HepG2 (cell line): ENCODE results near the gene MBLAC2. TPM values are rescaled to one million over a fixed set of nuclear protein-coding genes. Genes with fewer than 3 reads are reported as not detected.

Experiments
- AHR ChIP-seq: IDR thresholded peaks from 2 replicates; pipeline ENCODE4 v1.6.1; 2018; ENCODE audit warnings: missing genetic modification reagents, missing compliant biosample characterization
- HMG20A ChIP-seq: IDR thresholded peaks from 2 replicates; pipeline ENCODE4 v1.6.1; 2016; ENCODE audit warnings: borderline replicate concordance
- JUND ChIP-seq: sonication (generic); formaldehyde crosslinking; IDR thresholded peaks from 2 replicates; pipeline ENCODE4 v1.8.0; 2022; ENCODE audit warnings: mild to moderate bottlenecking, missing genetic modification reagents
- KAT2B ChIP-seq: fragments of 150-350 bp; IDR thresholded peaks from 2 replicates; pipeline ENCODE4 v1.6.1; 2014; ENCODE audit warnings: low read depth, low read length, borderline replicate concordance
- MAFK ChIP-seq, 2 experiments: IDR thresholded peaks in 1 of 2; conservative IDR thresholded peaks in 1 of 2; 2 replicates each; pipeline ENCODE4 v1.6.1; 2011; ENCODE audit warnings: improper control_type of control experiment in 2 of 2, low read length in 2 of 2
- MTA3 ChIP-seq: sonication (generic); formaldehyde crosslinking; IDR thresholded peaks from 2 replicates; pipeline ENCODE4 v1.4.0; 2020; ENCODE audit warnings: missing genetic modification reagents
- NCOA2 ChIP-seq: sonication (generic); formaldehyde crosslinking; IDR thresholded peaks from 2 replicates; pipeline ENCODE4 v1.8.0; 2022; ENCODE audit warnings: inconsistent platforms
- NCOR1 ChIP-seq: fragments of 200-600 bp; sonication (generic); IDR thresholded peaks from 2 replicates; pipeline ENCODE4 v1.7.0; 2017; ENCODE audit warnings: antibody characterized with exemption, low read length, borderline replicate concordance
- POLR2A ChIP-seq, 2 experiments: IDR thresholded peaks; 2 replicates each; pipeline ENCODE4 v1.6.1; 2011; ENCODE audit warnings: low read depth in 2 of 2, low read length in 2 of 2, mild to moderate bottlenecking in 1 of 2, moderate library complexity in 1 of 2; ENCODE audit not compliant: insufficient read depth in 1 of 2
- RCOR2 ChIP-seq: IDR thresholded peaks from 2 replicates; pipeline ENCODE4 v1.6.1; 2016; ENCODE audit warnings: missing biosample characterization, missing genetic modification reagents
- SMAD9 ChIP-seq: sonication (generic); formaldehyde crosslinking; IDR thresholded peaks from 2 replicates; pipeline ENCODE4 v1.5.1; 2020; ENCODE audit warnings: mild to moderate bottlenecking, missing genetic modification reagents
- SP2 ChIP-seq: sonication (generic); formaldehyde crosslinking; IDR thresholded peaks from 2 replicates; pipeline ENCODE4 v1.5.1; 2020; ENCODE audit warnings: mild to moderate bottlenecking, missing genetic modification reagents
- YY1 ChIP-seq: IDR thresholded peaks from 2 replicates; pipeline ENCODE4 v1.6.1; 2011; ENCODE audit warnings: low read length, low read depth, moderate library complexity, mild to moderate bottlenecking; ENCODE audit not compliant: insufficient read depth, insufficient replicate concordance
- ZBTB38 ChIP-seq: sonication (generic); formaldehyde crosslinking; IDR thresholded peaks from 2 replicates; pipeline ENCODE4 v1.5.1; 2020; ENCODE audit warnings: mild to moderate bottlenecking, missing genetic modification reagents
- ZNF12 ChIP-seq: sonication (generic); formaldehyde crosslinking; IDR thresholded peaks from 2 replicates; pipeline ENCODE4 v1.5.0; 2020; ENCODE audit warnings: missing genetic modification reagents
- ZNF335 ChIP-seq: sonication (generic); formaldehyde crosslinking; IDR thresholded peaks from 2 replicates; pipeline ENCODE4 v1.4.0; 2020; ENCODE audit warnings: missing genetic modification reagents
- ZNF775 ChIP-seq: sonication (generic); formaldehyde crosslinking; IDR thresholded peaks from 2 replicates; pipeline ENCODE4 v1.4.0; 2020; ENCODE audit warnings: missing genetic modification reagents, mild to moderate bottlenecking, moderate library complexity, borderline replicate concordance
- ZSCAN9 ChIP-seq: IDR thresholded peaks from 2 replicates; pipeline ENCODE4 v1.6.1; 2016; ENCODE audit warnings: borderline replicate concordance
- polyA plus RNA-seq, 8 experiments: library from polyadenylated mRNA; depleted of rRNA in 3 of 8; stranded (reverse) in 7 of 8; unstranded in 1 of 8; fragments of >200 nt; fragmentation: Illumina TruSeq in 4 of 8; extraction: Trizol in 4 of 8; gene quantifications; 2 replicates each; pipeline versions ENCODE4 v1.2.1 to v1.2.3, GENCODE V29; 2011 to 2016; ENCODE audit warnings: low read depth in 4 of 8, missing spikeins in 1 of 8, mixed read lengths in 1 of 8; ENCODE audit not compliant: insufficient read depth in 1 of 8
- total RNA-seq, 5 experiments: library from RNA; depleted of rRNA; stranded (reverse); fragments of >200 nt; fragmentation: Illumina TruSeq; extraction: Trizol; gene quantifications; 2 replicates each; pipeline ENCODE4 v1.2.3, GENCODE V29; 2016; ENCODE audit warnings: low read depth in 1 of 5
- TF ChIP-seq, protein P1 (sequence below): IDR thresholded peaks from 2 replicates; pipeline ENCODE4 v1.6.1; 2016; ENCODE audit warnings: low read depth, borderline replicate concordance
- TF ChIP-seq, protein P2 (sequence below), 2 experiments: sonication (generic) in 1 of 2; formaldehyde crosslinking in 1 of 2; IDR thresholded peaks; 2 replicates each; pipeline versions ENCODE4 v1.6.1 to v1.9.0; 2014 to 2022; ENCODE audit warnings: antibody characterized with exemption in 1 of 2, borderline replicate concordance in 1 of 2, inconsistent platforms in 1 of 2, low read depth in 1 of 2, missing genetic modification reagents in 1 of 2
- TF ChIP-seq, protein P3 (sequence below), 2 experiments: fragments of 450-650 bp in 1 of 2; sonication (generic) in 1 of 2; formaldehyde crosslinking; IDR thresholded peaks; 2 replicates each; pipeline versions ENCODE4 v1.5.0 to v1.8.0; 2020 to 2022; ENCODE audit warnings: mild to moderate bottlenecking in 1 of 2, missing genetic modification reagents in 1 of 2
- TF ChIP-seq, protein P4 (sequence below): sonication (generic); formaldehyde crosslinking; IDR thresholded peaks from 2 replicates; pipeline ENCODE4 v1.8.1; 2023; ENCODE audit warnings: missing genetic modification reagents, mild to moderate bottlenecking, borderline replicate concordance

Gene MBLAC2
- total and polyA plus RNA-seq, 2 of the 13 experiments (the other 11 are each of a cell fraction or from before 2014, with no cell fraction given): 2.9 to 4.1 TPM

DNA sequence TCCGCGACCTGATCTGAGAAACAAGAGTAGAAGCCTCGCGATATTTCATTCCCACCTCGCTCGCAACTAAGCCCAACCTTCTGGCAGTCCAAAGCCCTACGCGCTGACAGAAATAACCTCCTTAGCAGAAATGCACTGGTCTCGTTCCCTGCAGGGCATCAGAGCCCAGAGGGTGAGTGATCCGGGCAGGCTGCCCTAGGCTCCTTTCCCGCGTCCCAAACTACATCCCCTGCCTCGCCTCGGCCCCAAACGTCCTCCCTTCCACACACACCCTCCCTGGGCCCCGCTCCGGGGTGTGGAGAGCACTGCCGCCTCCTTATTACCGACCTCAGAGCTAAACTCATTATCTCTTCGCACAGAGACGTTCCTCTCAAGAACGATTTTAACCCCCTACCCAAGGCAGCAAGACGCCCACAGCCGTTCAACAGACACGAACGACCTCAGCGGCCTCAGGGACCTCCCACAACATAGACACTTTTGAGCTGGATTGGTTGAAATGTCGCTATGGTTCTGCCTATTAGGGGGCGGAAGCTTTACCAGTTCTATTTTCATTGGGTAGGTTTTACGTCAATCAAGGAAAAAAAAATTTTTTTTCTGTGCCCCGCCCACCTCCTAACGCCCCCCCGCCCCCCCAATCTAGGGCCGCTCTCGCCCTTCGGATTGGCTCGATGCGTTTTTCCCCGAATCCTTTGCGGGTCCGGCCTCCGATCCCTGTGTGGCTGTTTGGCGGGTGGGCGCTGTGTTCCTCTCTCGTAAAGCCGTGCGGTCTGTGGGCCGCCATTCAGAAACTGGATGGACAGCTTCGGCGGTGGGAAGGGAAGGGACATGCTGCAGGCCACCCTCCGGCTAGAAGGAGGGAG, 65.0 kb downstream of the MBLAC2 start, which contains the start of gene CETN3 (continued):
- TF ChIP-seq, protein P1, sequence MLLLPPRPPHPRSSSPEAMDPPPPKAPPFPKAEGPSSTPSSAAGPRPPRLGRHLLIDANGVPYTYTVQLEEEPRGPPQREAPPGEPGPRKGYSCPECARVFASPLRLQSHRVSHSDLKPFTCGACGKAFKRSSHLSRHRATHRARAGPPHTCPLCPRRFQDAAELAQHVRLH: peak; percentile 78
- no peak for TF ChIP-seq MTA3
- TF ChIP-seq KAT2B: no peak
- TF ChIP-seq, protein P2, sequence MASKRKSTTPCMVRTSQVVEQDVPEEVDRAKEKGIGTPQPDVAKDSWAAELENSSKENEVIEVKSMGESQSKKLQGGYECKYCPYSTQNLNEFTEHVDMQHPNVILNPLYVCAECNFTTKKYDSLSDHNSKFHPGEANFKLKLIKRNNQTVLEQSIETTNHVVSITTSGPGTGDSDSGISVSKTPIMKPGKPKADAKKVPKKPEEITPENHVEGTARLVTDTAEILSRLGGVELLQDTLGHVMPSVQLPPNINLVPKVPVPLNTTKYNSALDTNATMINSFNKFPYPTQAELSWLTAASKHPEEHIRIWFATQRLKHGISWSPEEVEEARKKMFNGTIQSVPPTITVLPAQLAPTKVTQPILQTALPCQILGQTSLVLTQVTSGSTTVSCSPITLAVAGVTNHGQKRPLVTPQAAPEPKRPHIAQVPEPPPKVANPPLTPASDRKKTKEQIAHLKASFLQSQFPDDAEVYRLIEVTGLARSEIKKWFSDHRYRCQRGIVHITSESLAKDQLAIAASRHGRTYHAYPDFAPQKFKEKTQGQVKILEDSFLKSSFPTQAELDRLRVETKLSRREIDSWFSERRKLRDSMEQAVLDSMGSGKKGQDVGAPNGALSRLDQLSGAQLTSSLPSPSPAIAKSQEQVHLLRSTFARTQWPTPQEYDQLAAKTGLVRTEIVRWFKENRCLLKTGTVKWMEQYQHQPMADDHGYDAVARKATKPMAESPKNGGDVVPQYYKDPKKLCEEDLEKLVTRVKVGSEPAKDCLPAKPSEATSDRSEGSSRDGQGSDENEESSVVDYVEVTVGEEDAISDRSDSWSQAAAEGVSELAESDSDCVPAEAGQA (IDR thresholded peaks at IDR 0.05; ENCODE audit: low read depth): 0 out of 2 replicates have a peak, but pooled peaks have one; percentile 54
- TF ChIP-seq, protein P2 (CRISPR knock-in tag; IDR thresholded peaks at IDR 0.05; ENCODE audit: borderline replicate concordance): no peak
- 0 out of 2 replicates have a peak, but pooled peaks have one; percentile 45 for TF ChIP-seq SMAD9
- TF ChIP-seq ZNF335: peak; percentile 73; the same call in 1 of the 2 replicates
- TF ChIP-seq RCOR2 (CRISPR knock-in tag): no peak
- no peak for TF ChIP-seq HMG20A (CRISPR knock-in tag)
- TF ChIP-seq, protein P3, sequence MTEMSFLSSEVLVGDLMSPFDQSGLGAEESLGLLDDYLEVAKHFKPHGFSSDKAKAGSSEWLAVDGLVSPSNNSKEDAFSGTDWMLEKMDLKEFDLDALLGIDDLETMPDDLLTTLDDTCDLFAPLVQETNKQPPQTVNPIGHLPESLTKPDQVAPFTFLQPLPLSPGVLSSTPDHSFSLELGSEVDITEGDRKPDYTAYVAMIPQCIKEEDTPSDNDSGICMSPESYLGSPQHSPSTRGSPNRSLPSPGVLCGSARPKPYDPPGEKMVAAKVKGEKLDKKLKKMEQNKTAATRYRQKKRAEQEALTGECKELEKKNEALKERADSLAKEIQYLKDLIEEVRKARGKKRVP (CRISPR knock-in tag; IDR thresholded peaks at IDR 0.05): 0 out of 4 replicates have a peak, but pooled peaks of 1 of the 2 experiments have one; percentile 49
- TF ChIP-seq JUND: 0 out of 2 replicates have a peak, but pooled peaks have one; percentile 26
- TF ChIP-seq NCOR1: no peak
- peak; percentile 87; the same call in 1 of the 2 replicates for TF ChIP-seq AHR (CRISPR knock-in tag)
- no peak for TF ChIP-seq MAFK (conservative IDR thresholded peaks at IDR 0.05 in 1 of 2, IDR thresholded peaks at IDR 0.05 in 1 of 2; ENCODE audit: low read length in 2 of 2)
- TF ChIP-seq ZNF12: 0 out of 2 replicates have a peak, but pooled peaks have one; percentile 39
- 0 out of 2 replicates have a peak, but pooled peaks have one; percentile 69 for TF ChIP-seq ZNF775 (CRISPR knock-in tag)
- peak; percentile 44; the same call in 1 of the 2 replicates for TF ChIP-seq NCOA2 (CRISPR knock-in tag)
- TF ChIP-seq, protein P4, sequence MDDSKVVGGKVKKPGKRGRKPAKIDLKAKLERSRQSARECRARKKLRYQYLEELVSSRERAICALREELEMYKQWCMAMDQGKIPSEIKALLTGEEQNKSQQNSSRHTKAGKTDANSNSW (CRISPR knock-in tag): peak; percentile 61; the same call in 1 of the 2 replicates
- peak; percentile 90 for TF ChIP-seq SP2
- peak; percentile 36 for TF ChIP-seq ZSCAN9 (CRISPR knock-in tag)
- 0 out of 2 replicates have a peak, but pooled peaks have one; percentile 41 for TF ChIP-seq ZBTB38 (CRISPR knock-in tag)
- TF ChIP-seq YY1: peak; percentile 92
- TF ChIP-seq POLR2A (IDR thresholded peaks at IDR 0.05; ENCODE audit: insufficient read depth in 1 of 2, low read depth in 2 of 2, low read length in 2 of 2): peak; percentile 92 to 97
